Ovary (tissue), 3 donors: Measurements from ENCODE around the gene KCNQ5.

Experiments
- CTCF ChIP-seq, 3 donors: fragments of 450-650 bp in 2 of 3; fragments of 200-600 bp in 1 of 3; IDR thresholded peaks; one replicate each; pipeline versions ENCODE4 v1.5.1 to v1.8.0; 2016 to 2022; ENCODE audit warnings: antibody characterized with exemption in 3 of 3, mild to moderate bottlenecking in 1 of 3
- EP300 ChIP-seq: sonication (generic); formaldehyde crosslinking; IDR thresholded peaks from one replicate; pipeline ENCODE4 v1.6.1; 2017; ENCODE audit warnings: antibody characterized with exemption
- donor health status: DM: no; HTN: no; CAD: no.

GRCh38 chr6:73047801-73048200, 425.9 kb downstream of the KCNQ5 start:
- TF ChIP-seq CTCF (IDR thresholded peaks at IDR 0.05) (no peak), EP300 (no peak)
